Measurements from ENCODE around the gene CLEC18C. TPM values are rescaled to one million over a fixed set of nuclear protein-coding genes. Genes with fewer than 3 reads are reported as not detected.
"Not testable (repeated sequence)": the region's sequence is repeated elsewhere in the genome, so short reads cannot be mapped to it uniquely, and the experiment has no call there.

The CLEC18C gene
- total RNA-seq, 1 donor from 2014 or later: 0.16 TPM

- not testable (repeated sequence) for DNase-seq
Observed at GRCh38 chr16:70218586-70218985, 45.0 kb downstream of the CLEC18C start.

DNA sequence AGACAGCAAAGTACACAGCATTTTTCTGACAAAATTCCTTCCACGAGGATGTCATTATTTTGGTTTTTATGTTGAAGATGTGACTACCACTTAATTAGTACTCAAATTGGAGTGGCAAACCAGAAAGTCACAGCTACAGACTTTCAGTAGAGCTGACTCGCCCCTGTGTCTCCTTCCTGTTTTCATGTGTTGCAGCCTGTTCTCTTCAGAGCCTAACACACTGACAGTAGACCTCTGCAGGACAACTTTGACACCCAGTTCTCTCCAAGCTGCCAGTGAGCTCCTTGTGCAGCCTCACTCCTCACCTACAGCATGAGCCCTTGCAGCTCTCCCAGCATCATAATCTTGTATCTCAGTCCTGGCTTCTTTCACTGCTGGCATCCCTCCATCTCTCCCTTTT, 49.0 kb downstream of the CLEC18C start:
- DNase-seq: not testable (repeated sequence)

- not testable (repeated sequence) for DNase-seq
Observed at GRCh38 chr16:70223216-70223615, 49.6 kb downstream of the CLEC18C start.

DNA sequence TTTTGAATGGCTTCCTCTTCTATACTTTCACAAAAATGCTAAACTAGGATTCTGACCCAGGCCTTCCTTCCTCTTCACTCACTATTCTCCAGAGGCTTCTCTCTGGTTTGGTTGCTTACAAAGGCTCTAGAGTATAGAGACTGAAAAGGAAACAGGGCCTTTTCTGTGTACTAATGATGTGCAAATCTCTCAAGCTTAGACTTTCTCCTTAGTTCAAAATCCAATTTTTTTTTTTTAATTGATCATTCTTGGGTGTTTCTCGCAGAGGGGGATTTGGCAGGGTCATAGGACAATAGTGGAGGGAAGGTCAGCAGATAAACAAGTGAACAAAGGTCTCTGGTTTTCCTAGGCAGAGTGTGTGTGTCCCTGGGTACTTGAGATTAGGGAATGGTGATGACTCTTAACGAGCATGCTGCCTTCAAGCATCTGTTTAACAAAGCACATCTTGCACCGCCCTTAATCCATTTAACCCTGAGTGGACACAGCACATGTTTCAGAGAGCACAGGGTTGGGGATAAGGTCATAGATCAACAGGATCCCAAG, 50.5 kb downstream of the CLEC18C start:
- DNase-seq: not testable (repeated sequence)

GRCh38 chr16:70224645-70225044, 51.1 kb downstream of the CLEC18C start:
- DNase-seq: not testable (repeated sequence)

GRCh38 chr16:70225430-70225829, 51.8 kb downstream of the CLEC18C start:
- DNase-seq: not testable (repeated sequence)

DNA sequence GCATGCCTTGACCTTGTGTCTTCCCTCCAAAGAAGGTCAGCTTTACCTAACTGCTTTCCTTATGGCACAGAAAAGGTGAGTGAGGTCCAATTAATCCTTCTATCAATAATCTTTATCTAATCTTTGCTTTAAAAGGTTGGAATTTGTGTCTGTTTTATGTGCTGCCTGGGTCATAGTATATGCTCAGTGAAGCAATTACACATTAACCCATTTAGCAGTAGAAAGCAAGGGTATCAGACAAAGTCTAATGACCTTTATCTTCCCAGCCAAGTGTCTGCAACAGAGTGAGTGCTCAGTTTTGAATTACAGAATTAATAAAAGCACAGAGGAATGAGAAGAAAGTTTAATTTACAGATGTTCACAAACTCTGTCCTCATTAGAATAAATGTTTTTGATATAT, 52.4 kb downstream of the CLEC18C start:
- not testable (repeated sequence) for DNase-seq

- DNase-seq: not testable (repeated sequence)
Observed at GRCh38 chr16:70231831-70232230, 58.2 kb downstream of the CLEC18C start.

Small RNA genes lying within 50 kb of the gene (small RNA-seq; reads per million reads assigned to genes)
- gene AC009060.2: not detected

Other genes with a start within 250 kb of the CLEC18C start
- gene CLEC18A, start 222.5 kb upstream of the CLEC18C start, total RNA-seq: not detected
- gene PDPR, start 59.5 kb upstream of the CLEC18C start, total RNA-seq: 8.7 TPM
- gene EXOSC6, start 78.2 kb downstream of the CLEC18C start, total RNA-seq: 124 TPM
- 65.7 TPM for gene AARS1, start 115.7 kb downstream of the CLEC18C start, total RNA-seq
- gene DDX19B, start 125.4 kb downstream of the CLEC18C start, total RNA-seq: 25.3 TPM
- gene DDX19A, start 173.1 kb downstream of the CLEC18C start, total RNA-seq: 37.1 TPM

All from occipital lobe (tissue), 3 donors.